GM12864 (cell line): ENCODE data around the gene C2orf81.

Experiments
- DNase-seq: peaks from one replicate; pipeline ENCODE4 v3.0.0-alpha.2; 2011; ENCODE audit warnings: low read depth
- H3K4me3 ChIP-seq: 2 replicates; pipeline ENCODE4 v1.5.1; 2011; ENCODE audit warnings: mild to moderate bottlenecking, low read depth, low read length, control low read depth
- CTCF ChIP-seq: IDR thresholded peaks from 2 replicates; pipeline ENCODE4 v1.5.1; 2011; ENCODE audit warnings: low read depth, mild to moderate bottlenecking, moderate library complexity, low read length, control low read depth, inconsistent platforms; ENCODE audit errors: missing control alignments

Gene C2orf81

GRCh38 chr2:74383254-74383653 is 38.2 kb downstream of the C2orf81 start:
- no peak for TF ChIP-seq CTCF
- no peak overlapping the region for H3K4me3 ChIP-seq
- no peak for DNase-seq

- no peak for TF ChIP-seq CTCF
- no peak overlapping the region for H3K4me3 ChIP-seq
- no peak for DNase-seq
Observed at GRCh38 chr2:74381751-74382150, 39.7 kb downstream of the C2orf81 start.

- DNase-seq, result no peak
- no peak within 1 kb of the TSS for H3K4me3 ChIP-seq
- no peak for TF ChIP-seq CTCF
Observed at GRCh38 chr2:74379851-74380789, 41.3 kb downstream of the C2orf81 start, which contains the start of gene DCTN1. DCTN1 (minus strand) TSS chr2:74380311; CDS start chr2:74380037, 274 bp downstream.

GRCh38 chr2:74378007-74378406 is 43.4 kb downstream of the C2orf81 start:
- no peak for DNase-seq
- H3K4me3 ChIP-seq, result no peak overlapping the region
- TF ChIP-seq CTCF, result no peak

GRCh38 chr2:74375838-74376237 is 45.6 kb downstream of the C2orf81 start:
- no peak overlapping the region for H3K4me3 ChIP-seq
- DNase-seq, result no peak
- TF ChIP-seq CTCF, result no peak

GRCh38 chr2:74374509-74375205 is 46.8 kb downstream of the C2orf81 start:
- H3K4me3 ChIP-seq, result no peak overlapping the region
- no peak for TF ChIP-seq CTCF
- DNase-seq, result no peak
